CD4-positive, alpha-beta T cell treated with Interleukin-4 for 1 hour (primary cell): Measurements from ENCODE around the gene CACNG3.
"Not testable (repeated sequence)": the region's sequence is repeated elsewhere in the genome, so short reads cannot be mapped to it uniquely, and the experiment has no call there.

Experiments
- DNase-seq, 2 donors: peaks; one replicate each; pipeline ENCODE4 v3.0.0-alpha.2; 2020 to 2022

The CACNG3 gene

GRCh38 chr16:24343829-24344228 is 87.7 kb downstream of the CACNG3 start:
- not testable (repeated sequence) for DNase-seq

GRCh38 chr16:24344784-24345183 is 88.6 kb downstream of the CACNG3 start:
- no peak for DNase-seq

GRCh38 chr16:24345704-24346103 is 89.6 kb downstream of the CACNG3 start:
- no peak for DNase-seq

- DNase-seq = no peak
Observed at GRCh38 chr16:24346734-24347133, 90.6 kb downstream of the CACNG3 start.

- DNase-seq = no peak
Observed at GRCh38 chr16:24347556-24347955, 91.4 kb downstream of the CACNG3 start.

GRCh38 chr16:24348545-24349290 is 92.6 kb downstream of the CACNG3 start:
- no peak for DNase-seq

- DNase-seq = no peak
Observed at GRCh38 chr16:24349320-24349719, 93.2 kb downstream of the CACNG3 start.

GRCh38 chr16:24352746-24353145 is 96.6 kb downstream of the CACNG3 start:
- DNase-seq = no peak

- no peak for DNase-seq
Observed at GRCh38 chr16:24353622-24354021, 97.5 kb downstream of the CACNG3 start.

GRCh38 chr16:24357511-24357910 is 101.4 kb downstream of the CACNG3 start:
- no peak for DNase-seq

- DNase-seq = no peak
Observed at GRCh38 chr16:24358117-24358516, 102.0 kb downstream of the CACNG3 start.

- DNase-seq = no peak
Observed at GRCh38 chr16:24359490-24359889, 103.4 kb downstream of the CACNG3 start.

- DNase-seq = no peak
Observed at GRCh38 chr16:24360936-24361335, 104.8 kb downstream of the CACNG3 start.

GRCh38 chr16:24364596-24364995 is 108.5 kb downstream of the CACNG3 start:
- no peak for DNase-seq

- no peak for DNase-seq
Observed at GRCh38 chr16:24367186-24367710, 111.1 kb downstream of the CACNG3 start.

- no peak for DNase-seq
Observed at GRCh38 chr16:24372824-24373223, 116.7 kb downstream of the CACNG3 start.

- DNase-seq = no peak
Observed at GRCh38 chr16:24378999-24379398, 122.9 kb downstream of the CACNG3 start.

GRCh38 chr16:24381470-24382118 is 125.5 kb downstream of the CACNG3 start:
- DNase-seq = no peak

GRCh38 chr16:24382762-24383407 is 126.8 kb downstream of the CACNG3 start:
- no peak for DNase-seq

- no peak for DNase-seq
Observed at GRCh38 chr16:24394341-24394740, 138.2 kb downstream of the CACNG3 start.

GRCh38 chr16:24396350-24397271 is 140.5 kb downstream of the CACNG3 start:
- DNase-seq = no peak

- DNase-seq = no peak
Observed at GRCh38 chr16:24409045-24409444, 152.9 kb downstream of the CACNG3 start.
